Hepatocyte (in vitro differentiated cells): ENCODE data around the gene WNT2.

ENCODE experiments used
- CTCF ChIP-seq: fragments of 200-600 bp; sonication (generic); IDR thresholded peaks from 2 replicates; pipeline ENCODE4 v1.5.1; 2016; ENCODE audit warnings: antibody characterized with exemption, mild to moderate bottlenecking; ENCODE audit not compliant: poor library complexity
- EZH2 ChIP-seq: fragments of 200-600 bp; sonication (generic); IDR thresholded peaks from 2 replicates; pipeline ENCODE4 v1.6.1; 2016; ENCODE audit warnings: antibody characterized with exemption, mild to moderate bottlenecking, borderline replicate concordance
- EZH2phosphoT487 ChIP-seq: fragments of 200-600 bp; sonication (generic); IDR thresholded peaks from one replicate; pipeline ENCODE4 v1.6.1; 2018; ENCODE audit warnings: antibody characterized with exemption, mild to moderate bottlenecking, low read depth, moderate library complexity; ENCODE audit not compliant: unreplicated experiment, severe bottlenecking

GRCh38 chr7:117362294-117362888, 39.5 kb upstream of the WNT2 start:
- TF ChIP-seq CTCF: no peak
- no peak for TF ChIP-seq EZH2phosphoT487
- no peak for TF ChIP-seq EZH2
